GM04503 (cell line): ENCODE data around the gene ATP9B.
"Not testable (repeated sequence)": the region's sequence is repeated elsewhere in the genome, so short reads cannot be mapped to it uniquely, and the experiment has no call there.

Experiments
- DNase-seq: peaks from one replicate; pipeline ENCODE4 v3.0.0-alpha.2; 2012; ENCODE audit warnings: low read depth

The ATP9B gene

DNA sequence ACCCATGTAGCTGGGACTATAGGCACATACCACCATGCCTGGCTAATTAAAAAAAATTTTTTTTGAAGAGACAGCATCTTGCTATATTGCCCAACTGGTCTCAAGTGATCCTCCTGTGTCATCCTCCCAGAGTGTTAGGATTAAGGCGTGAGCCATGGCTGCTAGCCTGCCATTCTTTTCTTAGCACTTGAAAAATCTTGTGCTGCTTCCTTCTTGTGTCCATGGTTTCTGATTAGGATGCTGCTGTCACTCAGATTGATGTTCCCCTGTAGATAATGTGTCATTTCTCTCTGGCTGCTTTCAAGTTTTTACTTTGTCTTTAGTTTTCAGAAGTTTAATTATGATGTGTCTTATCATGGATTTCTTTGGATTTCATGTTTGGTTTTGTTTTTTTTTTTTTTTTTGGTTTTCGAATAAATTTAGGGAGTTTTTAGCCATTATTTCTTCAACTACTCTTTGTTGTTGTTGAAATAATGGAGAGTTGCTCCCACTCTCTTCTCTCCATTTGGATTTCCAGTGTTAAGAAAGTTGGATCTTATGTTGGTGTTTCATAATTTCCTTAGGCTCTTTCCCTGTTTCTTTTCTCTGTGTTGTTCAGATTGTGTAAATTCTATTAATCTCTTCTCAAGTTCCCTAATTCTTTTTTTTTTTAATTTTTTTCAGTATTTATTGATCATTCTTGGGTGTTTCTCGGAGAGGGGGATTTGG lies 2.5 kb downstream of the ATP9B start:
- no peak for DNase-seq

DNA sequence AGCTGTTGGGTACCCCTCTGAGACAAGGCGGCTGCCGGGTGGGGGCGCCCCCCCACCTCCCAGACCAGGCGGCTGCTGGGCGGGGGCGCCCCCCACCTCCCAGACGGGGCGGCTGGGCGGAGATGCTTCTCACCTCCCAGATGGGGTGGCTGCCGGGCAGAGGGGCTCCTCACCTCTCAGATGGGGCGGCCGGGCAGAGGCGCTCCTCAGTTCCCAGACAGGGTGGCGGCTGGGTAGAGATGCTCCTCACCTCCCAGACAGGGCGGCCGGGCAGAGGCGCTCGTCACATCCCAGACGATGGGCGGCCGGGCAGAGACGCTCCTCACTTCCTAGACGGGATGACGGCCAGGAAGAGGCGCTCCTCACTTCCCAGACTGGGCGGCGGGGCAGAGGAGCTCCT lies 3.5 kb downstream of the ATP9B start:
- not testable (repeated sequence) for DNase-seq

DNA sequence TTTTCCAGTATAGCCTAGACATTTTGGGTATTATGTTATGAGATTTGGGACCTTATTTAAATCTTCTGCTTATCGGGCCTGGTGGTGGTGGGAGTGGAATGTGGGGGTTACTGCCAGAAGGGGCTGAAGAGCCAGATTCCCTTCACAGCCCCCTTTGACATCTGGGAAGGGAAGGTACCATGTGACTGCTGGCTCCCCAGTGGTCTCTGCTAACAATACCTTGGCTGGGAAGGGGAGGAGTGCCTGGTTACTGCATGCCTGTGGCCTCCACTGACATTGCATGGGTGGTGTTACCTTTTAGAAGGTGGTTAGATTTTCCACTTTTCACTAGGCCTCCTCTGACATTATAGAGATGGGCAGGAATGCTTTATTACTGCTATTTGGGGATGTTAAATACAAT lies 8.0 kb downstream of the ATP9B start:
- DNase-seq: no peak

DNA sequence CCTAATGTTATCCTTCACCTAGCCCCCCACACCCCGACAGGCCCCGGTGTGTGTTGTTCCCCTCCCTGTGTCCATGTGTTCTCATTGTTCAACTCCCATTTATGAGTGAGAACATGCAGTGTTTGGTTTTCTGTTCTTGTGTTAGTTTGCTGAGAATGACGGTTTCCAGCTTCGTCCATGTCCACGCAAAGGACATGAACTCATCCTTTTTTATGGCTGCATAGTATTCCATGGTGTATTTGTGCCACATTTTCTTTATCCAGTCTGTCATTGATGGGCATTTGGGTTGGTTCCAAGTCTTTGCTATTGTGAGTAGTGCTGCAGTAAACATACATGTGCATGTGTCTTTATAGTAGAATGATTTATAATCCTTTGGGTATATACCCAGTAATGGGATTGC lies 9.6 kb downstream of the ATP9B start:
- not testable (repeated sequence) for DNase-seq

DNA sequence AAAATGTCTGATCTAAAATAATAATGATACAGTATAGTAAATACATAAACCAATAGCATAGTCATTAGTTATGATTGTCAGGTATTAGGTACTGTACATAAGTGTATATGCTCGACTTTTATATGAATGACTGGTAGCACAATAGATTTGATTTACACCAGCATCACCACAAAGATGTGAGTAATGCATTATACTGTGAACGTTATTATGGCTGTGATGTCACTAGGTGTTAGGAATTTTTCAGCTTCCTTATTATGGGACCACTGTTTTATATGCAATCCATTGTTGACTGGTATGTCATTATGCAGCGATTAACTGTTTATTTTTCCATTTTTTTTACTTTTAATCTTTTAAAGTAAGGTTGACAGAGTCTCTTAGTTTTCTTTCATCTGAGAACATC lies 23.7 kb downstream of the ATP9B start:
- DNase-seq: no peak

DNA sequence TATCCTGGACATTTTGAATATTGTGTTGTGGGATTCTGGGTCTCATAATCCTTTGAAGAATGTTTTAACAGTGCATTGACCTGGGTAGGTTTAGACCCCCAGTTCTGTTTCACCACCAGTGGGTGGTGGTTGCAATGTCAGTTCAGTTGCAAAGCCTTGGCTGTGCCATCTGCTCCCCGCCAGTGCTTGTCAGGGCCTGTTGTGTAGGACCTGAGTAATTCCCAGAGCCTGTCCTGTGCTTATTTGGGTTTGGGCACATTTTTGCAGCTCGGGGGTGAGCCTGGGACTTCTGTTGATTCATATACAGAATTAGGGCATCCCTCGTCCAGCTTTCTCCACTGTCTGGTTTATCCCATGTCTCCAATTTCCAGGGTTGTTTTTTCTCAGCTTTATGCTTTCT lies 24.8 kb downstream of the ATP9B start:
- DNase-seq: no peak

DNA sequence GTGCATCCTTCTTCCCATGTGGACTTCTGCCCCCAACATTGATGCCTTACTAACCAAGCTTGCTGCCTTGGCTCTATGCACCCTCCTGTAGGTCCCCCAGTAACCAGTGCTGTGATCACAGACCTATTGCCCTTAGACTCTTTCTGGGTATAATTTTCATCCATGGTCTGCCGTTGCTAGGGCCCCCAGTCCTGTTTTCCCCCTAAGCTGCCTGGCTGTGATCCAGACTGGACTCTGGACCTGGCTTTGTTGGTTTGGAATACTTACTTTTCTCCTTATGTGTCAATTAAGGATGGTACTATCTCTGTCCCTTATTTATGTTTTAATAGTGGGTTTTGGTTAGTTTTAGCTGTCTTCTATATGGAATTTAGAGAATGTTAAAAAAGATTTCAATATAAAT lies 26.0 kb downstream of the ATP9B start:
- DNase-seq: no peak

DNA sequence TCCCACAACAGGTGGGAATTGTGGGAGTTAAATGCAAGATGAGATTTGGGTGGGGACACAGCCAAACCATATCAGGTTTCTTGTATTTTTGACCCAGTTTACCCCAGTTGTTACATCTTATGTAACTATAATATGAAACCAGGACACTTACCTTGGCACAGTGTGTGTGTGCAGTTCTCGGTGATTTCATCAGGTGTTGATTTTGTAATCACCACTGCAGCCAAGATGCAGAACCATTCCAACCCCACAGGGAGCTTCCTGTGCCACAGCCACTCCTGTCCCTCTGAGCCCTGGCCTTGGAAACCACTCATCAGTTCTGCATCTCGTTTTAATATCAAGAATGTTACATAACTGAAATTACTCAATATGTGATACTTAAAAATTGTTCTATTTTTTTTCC lies 31.8 kb downstream of the ATP9B start:
- DNase-seq: no peak

DNA sequence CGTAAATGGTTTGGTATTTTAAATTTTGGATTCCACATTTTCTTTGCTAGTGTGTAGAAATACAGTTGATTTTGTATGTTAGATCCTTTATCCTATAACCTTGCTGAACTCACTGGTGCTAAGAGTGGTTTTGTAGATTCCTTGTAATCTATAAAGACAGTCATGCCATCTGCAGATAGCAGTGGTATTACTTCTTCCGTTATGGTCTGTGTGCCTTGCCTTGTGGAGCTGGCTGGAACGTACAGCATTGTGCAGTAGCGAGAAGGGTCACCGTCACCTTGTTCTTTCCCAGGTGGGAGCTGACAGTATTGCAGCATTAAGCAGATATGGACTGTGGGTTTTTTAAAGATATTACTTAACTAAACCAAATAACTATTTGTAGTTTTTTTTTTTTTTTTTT lies 33.7 kb downstream of the ATP9B start:
- no peak for DNase-seq

DNA sequence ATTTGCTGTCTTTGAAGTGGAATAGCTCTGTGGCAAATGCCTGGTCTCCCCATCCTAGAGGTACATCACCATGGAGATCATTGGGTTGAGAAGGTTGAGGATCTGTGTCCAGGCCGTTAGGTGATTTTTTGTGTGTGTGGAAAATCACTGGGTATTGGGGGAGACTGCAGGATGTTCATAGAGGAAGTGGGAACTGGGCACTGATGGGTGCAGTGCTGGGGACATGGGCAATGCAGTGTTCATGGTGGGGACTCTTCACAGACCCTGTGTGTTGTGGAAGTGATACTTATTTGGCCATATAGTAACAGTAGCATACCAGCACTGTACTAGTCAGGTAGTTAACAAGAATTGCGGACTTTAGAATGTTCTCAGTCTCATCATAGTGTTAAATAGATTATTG lies 34.9 kb downstream of the ATP9B start:
- DNase-seq: no peak

DNA sequence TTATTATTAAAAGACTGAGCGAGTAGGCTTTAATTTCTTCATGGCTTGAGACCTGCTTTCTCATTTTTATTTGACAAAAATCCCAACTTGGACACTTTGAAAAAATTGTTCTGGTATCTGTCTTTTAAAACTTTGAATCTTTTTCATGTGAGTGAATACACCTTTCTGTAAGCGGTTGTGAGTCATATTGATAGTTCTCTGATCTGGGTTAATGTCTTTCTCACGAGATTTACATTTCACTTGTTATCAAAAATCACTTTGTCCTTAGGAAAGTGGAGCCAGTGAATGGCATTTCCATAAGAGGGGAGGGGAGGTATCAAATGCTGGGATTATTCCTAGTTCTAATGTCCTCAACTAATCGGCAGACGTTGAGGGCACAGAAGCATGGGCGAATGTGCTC lies 36.3 kb downstream of the ATP9B start:
- no peak for DNase-seq

DNA sequence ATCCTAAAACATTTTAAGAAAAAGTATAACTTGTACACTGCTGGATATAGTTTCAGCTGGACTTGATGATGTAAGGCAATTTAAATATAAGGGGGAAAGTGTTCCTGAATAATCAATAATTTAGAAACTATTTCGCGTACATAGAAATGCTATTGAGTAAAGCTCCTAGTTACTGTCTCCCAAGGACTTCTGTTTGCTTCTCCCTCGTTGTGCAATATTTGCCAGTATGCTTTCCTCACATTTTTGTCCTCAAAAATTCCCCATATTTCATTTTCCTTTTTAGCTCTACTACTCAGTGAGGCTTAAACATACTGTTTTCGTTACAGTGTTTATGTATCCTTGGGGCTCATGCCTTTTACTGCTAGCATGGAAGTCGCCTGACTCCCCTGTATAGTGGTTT lies 36.9 kb downstream of the ATP9B start:
- DNase-seq: no peak

DNA sequence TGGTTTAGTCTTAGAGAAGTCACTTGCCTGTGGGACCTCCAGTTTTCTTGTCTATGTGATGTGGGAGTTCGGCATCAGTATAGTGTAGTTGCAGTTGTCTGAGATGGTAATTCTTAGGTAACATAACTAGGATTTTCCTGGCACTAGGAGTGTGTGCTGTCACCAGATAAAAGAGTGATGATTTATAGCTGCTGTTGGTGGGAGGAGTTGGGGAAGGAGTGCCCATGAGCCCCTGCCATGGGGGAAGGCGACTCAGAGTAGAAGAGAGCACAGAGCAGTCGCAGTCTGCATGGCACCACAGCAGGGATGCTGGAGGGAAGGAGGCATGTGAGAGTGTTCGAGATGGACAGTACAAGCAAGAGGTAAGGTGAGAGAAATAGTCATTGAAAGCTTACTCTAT lies 38.7 kb downstream of the ATP9B start:
- DNase-seq: no peak

DNA sequence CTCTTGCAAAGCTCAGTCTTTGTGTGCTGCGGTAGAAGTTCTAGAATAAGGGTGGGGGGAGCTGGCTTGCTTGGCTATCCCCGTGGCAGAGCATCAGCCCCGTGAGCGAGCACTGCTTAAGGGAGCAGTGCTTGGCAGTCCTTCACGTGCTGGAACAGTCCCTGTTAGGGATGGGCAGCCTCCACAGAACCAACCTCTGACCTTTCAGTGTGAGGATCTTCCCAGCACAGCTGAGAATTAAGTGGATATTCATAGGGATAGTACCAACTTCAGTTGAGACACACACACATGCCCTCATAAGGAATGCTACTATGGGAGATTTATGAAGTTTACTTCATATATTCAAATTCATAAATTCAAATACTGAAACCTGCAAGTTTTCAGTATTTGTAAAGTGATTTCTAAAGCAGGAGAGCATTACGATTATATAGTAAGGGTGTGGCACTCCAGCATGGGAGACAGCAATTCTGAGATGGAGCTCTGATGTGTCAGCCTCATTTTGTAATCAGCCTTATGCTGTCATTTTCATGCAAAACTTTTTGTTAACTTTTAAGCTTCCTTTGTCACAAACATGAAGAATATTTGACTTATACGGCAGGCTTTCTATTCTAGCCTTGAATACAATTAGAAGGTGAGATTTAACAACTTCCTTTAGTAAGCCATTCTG lies 39.5 kb downstream of the ATP9B start:
- no peak for DNase-seq

DNA sequence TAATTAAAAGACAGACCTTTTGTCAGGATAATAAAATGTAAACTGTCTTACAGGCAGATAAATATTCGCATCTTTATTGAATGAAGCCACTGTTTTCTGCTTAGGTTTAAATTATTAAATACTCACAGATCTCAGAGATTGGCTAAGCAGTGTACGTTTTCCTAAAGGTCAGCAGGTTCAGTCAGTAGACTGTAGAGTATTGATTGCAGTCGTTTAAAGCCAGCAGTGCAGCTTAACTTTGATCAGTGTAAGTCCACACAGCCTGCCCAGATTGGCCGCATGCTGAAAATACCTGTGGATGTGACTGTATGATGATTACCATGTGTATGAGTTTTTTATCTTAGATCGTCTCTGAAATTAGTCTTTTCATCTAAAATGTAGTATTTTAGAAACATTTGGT lies 42.3 kb downstream of the ATP9B start:
- no peak for DNase-seq

DNA sequence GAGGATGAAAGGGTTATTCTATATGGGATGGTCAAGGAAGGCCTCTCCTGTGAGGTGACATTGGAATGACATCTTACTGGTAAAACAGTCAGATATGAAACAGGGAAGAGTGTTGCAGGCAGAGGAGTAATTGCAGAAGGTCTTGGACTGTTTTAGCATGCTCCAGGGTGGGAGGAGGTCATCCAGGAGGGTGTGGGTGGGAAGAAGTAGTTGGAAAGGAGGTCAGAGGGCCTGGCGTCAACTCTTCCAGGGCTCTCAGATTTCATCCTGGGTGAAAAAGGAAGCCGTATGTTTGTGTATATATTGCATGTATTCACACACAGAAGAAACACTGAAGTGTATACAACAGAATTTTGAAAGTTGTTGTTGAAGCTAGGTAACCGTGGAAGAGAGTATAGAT lies 48.2 kb downstream of the ATP9B start:
- no peak for DNase-seq

DNA sequence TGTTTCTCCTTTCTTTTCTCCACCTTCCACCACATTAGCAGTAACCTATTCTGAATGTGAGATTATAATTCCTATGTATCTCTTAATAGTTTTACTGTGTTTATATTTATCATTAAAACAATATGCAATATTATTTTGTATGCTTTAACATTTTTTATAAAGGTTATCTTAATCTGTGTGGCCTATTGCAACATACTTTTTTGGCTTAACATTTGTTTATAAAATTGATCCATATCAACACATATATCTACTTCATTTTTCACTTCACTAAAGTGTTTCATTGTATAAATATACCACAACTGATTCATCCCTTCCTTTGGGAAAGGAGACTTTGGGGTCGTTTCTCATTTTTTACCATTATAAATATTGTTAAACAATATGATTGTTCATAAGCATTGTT lies 48.6 kb downstream of the ATP9B start:
- no peak for DNase-seq

DNA sequence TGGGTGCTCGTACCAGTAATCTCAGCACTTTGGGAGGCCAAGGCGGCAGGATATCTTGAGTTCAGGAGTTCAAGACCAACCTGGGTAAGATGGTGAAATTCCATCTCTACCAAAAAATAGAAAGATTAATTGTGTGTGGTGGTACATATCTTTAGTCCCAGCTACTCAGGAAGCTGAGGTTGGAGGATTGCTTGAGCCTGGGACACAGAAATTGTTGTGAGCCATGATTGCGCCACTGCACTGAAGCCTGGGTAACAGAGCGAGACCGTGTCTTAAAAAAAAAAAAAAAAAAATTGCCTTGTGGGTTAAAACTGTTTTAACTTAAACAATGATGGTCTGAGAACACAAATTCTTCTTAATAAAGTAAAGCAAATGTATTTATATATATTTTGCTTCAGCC lies 49.6 kb downstream of the ATP9B start:
- no peak for DNase-seq

DNA sequence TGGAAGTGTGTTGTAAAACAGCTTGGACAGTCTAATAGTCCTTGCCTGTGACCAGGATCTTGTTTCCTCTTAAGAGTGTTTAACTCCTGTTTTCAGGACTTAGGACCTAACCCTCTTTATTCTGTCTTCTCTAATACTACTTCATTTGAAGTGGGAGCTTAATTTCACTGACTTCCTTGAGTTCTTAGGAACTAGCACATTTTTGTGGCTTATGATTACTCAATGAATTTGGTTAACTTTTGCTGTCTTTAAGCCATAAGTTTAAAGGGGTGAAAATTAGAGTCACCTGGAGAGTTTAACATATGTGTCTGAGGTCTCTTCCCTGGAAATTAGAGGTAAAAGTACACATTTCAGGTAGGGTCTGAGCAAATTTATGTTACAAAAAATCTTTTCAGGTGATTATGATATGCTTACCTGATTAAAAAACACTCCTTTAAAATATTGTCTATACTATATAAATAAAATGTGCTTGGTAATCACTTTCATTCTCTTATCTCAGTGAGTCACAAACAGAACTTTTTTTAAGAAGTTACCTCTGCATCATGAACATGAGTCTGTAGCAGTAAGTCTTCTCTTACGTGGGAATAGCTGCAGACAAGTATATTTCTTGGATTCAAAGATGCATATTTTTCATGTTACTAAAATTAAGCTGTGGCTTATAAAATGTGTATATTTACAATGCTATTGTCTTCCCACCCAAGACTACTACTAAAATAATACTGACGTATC lies 52.7 kb downstream of the ATP9B start:
- DNase-seq: no peak

DNA sequence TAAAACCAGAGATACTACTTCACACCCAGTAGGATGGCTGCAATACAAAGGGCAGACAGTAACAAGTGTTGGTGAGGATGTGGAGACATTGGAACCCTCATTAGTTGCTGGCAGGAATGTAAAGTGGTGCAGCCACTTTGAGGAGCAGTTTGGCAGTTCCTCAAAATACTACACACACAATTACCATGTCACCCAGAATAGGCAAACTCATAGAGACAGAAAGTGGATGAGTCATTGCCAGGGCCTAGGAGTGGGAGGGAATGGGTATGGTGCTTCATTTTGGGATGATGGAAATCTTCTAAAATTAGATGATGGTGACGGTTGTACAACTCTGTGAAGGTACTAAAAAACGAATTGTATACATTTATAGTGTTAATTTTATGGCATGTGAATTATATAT lies 54.8 kb downstream of the ATP9B start:
- no peak for DNase-seq

DNA sequence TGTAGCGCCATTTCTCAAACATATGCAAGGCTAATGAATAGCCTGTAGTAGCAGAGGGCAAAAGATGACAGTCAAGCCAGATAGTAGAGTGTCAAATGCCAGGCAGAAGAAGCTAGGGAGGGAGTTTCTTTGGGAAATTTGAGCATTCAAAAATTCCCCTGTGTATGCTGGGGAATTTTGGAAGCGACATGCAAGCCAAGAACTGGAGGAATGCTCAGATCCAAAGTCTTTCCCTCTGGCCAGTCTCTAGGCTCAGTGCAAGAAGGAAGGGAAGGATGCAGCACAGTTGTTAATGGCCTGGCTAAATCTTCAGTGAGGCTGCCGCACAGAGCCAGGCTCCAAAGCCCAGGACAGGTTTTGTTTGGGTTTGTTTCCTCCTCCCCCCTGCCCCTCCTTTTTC lies 59.9 kb downstream of the ATP9B start:
- DNase-seq: no peak

DNA sequence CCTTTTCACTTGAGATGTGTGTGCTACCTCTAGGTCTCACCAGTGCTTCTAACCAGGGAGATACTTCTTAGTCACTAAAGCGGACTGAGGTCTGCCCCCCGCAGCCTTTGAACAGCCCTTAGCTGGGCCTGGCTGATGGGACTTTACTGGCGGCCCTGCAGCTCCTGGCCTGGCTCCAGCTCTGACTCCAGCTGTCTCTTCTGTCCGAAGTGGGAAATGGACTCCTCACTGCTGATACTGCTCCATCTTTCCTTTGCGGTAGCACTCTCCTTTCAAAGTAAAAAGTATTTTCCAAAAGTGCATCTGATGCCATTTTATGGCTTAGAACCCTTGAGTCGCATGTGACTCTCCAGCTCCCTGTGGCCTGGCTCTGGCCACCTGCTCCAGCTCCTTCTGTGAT lies 64.5 kb downstream of the ATP9B start:
- DNase-seq: no peak

DNA sequence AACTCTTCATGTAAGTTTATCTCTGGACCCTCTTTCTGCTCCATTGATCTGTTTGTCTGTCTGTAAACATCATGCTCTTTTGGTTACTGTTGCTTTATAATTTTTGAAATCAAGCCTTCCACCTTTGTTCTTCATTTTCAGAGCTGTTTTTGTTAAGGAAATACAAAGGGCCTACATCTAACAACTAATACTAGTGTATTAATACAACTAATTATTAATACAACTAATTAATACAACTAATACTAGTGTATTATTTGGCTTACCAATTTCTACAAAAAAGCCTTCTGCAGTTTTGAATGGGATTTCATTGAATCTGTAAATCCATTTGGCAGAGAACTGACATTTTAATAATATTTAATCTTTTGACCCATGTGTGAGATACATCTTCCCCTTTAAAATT lies 66.7 kb downstream of the ATP9B start:
- no peak for DNase-seq

DNA sequence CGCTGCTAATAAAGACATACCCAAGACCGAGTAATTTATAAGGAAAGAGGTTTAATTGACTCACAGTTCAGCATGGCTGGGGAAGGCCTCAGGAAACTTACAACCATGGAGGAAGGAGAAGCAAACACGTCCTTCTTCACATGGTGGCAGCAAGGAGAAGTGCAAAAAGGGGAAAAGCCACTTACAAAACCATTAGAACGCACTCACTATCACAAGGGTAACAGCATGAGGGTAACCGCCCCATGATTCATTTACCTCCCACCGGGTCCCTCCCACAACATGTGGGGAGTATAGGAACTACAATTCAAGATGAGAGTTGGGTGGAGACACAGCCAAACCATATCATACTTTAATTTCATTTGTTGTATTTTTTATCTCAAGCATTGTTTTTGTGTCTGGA lies 67.5 kb downstream of the ATP9B start:
- DNase-seq: no peak
